Adipose tissue (tissue), 3 donors: ENCODE measurements around the gene IGSF3. TPM values are rescaled to one million over a fixed set of nuclear protein-coding genes. Genes with fewer than 3 reads are reported as not detected.
"Not testable (repeated sequence)": the region's sequence is repeated elsewhere in the genome, so short reads cannot be mapped to it uniquely, and the experiment has no call there.

Source experiments
- H3K27ac ChIP-seq: one replicate; pipeline ENCODE4 v1.5.1; 2013; ENCODE audit warnings: low read depth, low read length
- WGBS, 3 donors: extraction: QIAGEN DNeasy Blood & Tissue Kit; methylation state at CpG; one replicate each; pipeline ENCODE4 v1.1.7; 2013; 5-methylcytosine and 5-hydroxymethylcytosine counted together
- polyA plus RNA-seq, 3 donors: library from polyadenylated mRNA; stranded (reverse); fragments of 200-250 nt; gene quantifications; one replicate each; pipeline ENCODE4 v1.2.3, GENCODE V29; 2013
- donor health status: healthy with polysubstance abuse.
- donor health status: Bipolar disorder and iron deficiency.
- donor health status: healthy.

The IGSF3 gene
- polyA plus RNA-seq, 3 donors: 1.0 to 1.9 (median 1.1) TPM

DNA sequence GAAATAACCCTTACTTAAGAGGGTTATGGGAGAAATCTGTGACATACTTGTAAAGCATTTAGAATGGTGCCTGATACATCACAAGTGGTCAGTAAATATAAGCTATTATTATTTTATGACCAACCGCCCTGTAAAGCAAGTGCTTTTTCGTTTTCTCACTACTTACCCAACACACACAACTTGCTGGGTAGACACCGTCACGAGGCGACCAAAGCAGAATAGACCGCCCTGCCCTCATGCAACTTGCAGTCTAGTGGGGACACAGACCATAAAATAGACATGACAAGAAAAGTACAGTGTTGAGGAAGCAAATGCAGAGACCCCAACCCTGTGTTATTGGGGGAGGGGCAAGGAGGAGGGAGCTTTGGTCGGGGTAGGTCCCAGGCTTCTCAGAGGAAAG is 744 bp upstream of the IGSF3 start:
- 90 to 94% (median 90%) methylated on average over 7 of the region's 7 CpGs for WGBS, 3 donors
- H3K27ac ChIP-seq: no peak overlapping the region

DNA sequence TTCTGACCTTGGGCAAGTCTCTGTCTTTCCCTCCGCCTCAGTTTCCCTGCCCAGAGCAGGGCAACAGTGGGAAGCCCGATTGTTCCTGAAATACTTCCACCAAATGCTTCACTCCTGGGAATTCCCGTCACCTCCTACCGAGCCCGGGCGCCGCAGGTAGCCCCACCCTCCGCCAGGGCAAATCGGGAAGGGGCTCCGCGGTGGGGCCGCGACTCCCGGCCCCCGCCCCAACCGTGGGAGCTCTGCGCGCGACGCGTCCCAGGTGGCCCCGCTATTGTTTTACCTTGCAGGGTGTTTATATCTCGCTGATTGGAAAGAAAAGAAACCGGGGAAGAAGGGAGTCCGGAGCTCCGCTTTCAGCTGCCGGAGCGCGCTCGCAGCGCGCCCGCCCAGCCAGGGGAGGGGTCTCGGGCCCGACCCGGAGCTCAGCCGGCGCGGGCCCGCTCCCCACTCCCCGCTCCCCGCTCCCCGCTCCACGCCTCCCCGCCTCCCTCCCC is 407 bp downstream of the IGSF3 start:
- WGBS, 3 donors: 0 to 1% (median 1%) methylated on average over 19 to 44 of the region's 45 CpGs
- no peak overlapping the region for H3K27ac ChIP-seq

DNA sequence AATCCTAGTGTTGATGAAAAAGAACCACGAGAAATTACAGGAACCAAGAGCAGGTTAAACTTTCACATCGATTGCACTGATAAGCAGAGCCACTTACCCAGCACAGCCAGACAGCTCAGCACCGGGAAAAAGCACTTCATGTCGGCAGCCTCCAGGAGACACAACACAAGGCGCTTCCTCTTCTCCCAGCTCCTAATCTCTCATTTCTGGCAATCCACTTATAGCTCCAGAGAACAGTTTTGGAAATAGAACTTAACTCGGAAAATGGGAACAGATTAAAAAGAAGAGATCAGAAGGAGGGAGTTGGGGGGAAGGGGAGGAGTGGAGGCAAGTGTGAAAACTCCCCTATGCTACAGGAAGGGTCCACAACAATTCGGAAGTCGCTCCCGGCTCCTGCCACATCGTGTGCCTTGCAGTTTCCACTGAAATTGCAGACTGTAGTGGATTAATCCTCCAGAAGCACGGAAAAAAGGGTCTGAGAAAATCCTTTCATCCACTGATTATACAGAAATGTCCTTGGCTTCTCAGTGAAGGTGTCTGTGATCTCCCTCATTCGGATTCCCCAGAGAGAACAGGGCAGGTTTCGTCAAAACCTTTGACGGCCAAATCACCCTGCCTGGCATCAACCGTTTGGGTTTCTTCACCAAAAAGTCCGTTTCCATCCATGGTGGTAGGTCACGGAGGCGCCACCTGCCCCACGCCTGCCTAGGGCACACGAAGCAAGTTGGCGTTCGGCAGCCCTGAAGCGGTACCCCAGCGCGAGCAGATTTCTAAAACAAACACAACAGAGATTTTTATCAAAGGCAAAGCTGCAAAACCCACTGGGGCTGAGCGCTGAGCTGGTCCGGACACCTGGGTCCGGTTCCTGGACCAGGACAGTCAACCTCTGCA is 1.1 kb downstream of the IGSF3 start:
- 7 to 16% (median 10%) methylated on average over 28 of the region's 28 CpGs for WGBS, 3 donors
- no peak overlapping the region for H3K27ac ChIP-seq

DNA sequence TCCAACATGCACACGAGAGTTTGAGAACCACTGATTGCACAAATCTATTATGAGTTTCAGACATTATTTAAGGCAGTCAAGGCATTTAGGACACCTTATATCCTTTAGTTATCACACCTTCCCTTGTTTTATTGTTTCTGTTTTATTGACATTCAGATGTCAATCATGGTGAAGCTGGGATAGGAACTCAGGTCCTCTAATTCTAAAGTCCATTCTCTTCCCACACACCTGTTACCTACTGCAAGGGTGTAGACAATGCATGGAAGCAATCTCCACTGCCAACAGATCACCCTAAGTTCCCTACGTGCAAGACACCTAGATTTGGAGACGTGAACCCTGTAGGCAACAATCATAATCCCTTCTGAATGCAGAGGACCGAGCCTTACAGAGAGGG is 2.6 kb downstream of the IGSF3 start:
- 82 to 92% (median 92%) methylated on average over 4 of the region's 4 CpGs for WGBS, 3 donors

DNA sequence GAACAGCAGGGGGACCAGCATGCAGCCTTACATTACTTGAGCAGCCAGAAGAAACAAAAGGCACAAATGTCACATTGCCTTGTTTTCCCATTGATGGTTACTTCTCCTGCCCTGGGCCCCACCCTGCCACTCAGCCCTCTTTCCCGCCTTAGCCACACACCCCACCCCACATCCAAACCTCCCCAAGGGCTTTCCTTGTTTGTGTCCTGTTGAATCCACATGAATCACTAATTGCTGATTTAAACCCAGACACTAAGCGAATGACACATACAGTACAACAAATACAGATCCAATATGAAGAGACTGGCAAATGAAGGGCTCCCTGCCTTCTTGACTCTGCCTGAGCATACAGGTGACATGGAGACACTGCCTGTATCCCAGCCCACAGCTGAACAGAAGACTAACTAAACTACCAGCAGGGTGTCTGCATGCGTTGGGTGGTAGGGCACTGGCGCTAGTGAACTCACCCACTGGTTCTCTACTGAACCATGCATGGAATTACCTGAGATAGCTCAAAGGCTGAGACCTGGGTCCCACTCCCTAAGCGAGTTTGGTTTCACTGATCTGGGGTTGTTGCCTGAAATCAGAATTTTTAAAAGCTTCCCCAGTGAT is 3.1 kb downstream of the IGSF3 start:
- WGBS, 3 donors: 83 to 97% (median 93%) methylated on average over 5 of the region's 5 CpGs
- H3K27ac ChIP-seq: no peak overlapping the region

More for the DNA sequence above, 2.6 kb downstream of the IGSF3 start:
- no peak overlapping the region for H3K27ac ChIP-seq

DNA sequence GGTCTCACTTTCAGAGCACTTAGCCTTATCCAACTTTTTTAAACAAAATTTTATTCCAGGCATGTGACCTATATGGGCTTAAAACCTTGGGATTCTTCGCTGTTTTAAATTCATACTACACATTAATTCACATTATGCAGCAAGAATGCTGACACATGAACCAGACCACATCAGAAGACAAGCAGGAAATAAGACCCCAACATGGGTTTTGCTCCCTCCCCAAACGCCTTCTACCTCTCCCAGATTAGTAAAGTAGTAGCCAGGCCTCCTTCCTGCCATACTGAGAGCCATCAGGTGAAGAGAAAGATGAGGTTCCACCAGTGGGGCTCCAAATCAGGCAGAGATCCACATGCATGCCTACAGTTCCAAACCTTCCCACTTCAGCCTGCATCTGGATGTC is 3.7 kb downstream of the IGSF3 start:
- H3K27ac ChIP-seq: no peak overlapping the region
- 66 to 83% (median 71%) methylated on average over 2 of the region's 2 CpGs for WGBS, 3 donors

DNA sequence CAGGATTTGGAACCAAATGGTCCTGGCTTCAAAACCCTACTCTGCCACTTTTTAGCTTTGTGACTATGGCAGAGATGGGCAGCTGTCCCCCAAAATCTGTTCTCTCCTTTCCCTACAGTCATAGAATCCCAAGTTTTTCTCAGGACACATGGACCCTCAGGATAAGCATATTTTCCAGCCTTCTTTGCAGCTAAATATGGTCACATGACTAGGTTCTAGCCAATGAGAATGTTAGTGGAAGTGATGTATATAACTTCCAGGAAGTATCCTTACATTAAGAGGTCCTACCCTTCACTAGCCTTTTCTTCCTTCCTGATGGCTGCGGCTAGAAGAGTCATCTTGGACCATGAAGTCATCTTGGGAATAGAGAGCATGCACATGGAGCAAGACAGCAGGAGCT is 5.9 kb downstream of the IGSF3 start:
- 71 to 93% (median 83%) methylated on average over 1 of the region's 1 CpG for whole genome bisulfite sequencing, 3 donors

DNA sequence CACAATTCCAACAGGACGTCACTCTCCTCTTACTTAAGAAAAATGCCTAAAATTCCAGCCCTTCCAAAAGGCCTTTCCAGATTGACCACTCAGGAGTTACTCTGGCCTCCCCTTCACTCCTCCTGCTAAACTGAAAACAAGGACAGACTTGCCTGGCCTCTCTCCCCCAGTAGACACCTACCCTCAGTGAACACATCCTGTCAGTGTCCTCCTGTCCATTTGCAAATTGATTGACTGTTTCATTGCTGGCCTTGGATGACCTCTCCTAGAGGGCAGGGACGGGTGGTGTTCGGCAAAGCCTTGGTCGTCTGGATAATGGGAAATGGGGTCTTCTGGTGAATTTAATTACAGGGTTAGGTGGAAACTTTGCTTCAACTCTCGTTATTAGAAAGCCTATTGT is 8.9 kb downstream of the IGSF3 start:
- not testable (repeated sequence) for H3K27ac ChIP-seq
- WGBS, 3 donors: 82 to 89% (median 87%) methylated on average over 5 of the region's 5 CpGs

More for the DNA sequence above, 5.9 kb downstream of the IGSF3 start:
- H3K27ac ChIP-seq: no peak overlapping the region

DNA sequence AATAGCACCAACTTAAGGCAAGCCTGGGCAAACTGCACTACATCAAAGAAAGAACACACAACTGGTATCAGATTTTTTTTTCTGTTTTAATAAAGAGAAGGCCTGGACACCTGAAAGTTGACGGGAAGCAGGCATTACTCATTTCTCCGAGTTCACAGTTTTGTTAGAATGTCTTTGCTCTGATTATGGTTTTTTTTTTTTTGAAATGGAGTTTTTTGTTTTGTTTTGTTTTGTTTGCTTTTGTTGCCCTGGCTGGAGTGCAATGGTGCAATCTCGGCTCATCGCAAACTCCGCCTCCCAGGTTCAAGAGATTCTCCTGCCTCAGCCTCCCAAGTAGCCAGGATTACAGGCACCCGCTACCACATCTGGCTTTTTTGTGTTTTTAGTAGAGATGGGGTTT is 9.7 kb downstream of the IGSF3 start:
- not testable (repeated sequence) for H3K27ac ChIP-seq
- 93 to 96% (median 95%) methylated on average over 6 of the region's 6 CpGs for WGBS, 3 donors

DNA sequence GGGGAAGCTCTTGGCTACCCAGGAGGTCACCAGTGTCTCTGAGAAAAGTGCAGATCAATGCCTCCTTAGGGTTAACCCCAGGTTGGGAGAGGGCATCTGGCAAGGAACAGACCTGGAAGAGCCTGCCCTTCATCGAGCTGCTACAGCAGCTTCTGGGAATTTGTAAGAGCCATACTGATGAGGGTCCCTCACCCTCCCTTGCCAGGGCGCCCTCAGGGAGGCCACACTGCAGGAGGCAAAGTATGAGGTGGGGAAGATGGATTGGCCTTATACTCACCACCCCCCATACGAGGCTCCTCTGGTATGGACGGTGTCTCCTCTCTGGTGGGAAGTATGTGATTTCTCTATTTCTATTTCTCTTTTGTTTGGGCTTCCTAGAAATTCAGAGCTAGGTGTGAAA is 13.2 kb downstream of the IGSF3 start:
- H3K27ac ChIP-seq: no peak overlapping the region
- WGBS, 3 donors: 68 to 90% (median 78%) methylated on average over 4 of the region's 4 CpGs

DNA sequence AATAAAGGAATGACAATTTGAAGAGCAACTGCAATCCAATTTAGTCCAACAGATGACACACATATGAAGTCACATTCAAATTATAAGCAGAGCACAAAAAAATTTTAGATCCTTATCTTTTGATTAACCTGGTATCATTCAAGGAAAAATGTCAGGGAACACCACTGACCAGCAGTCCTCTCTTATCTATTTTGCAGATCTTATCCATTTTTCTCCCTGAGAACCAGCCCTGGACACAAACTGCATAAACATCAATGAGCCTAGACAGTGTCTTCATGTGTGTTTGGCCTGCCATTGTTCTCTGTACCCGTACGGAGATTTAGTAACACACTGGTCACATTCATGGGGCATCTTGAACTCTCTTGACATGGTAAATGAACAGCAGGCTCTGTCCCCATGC is 14.9 kb downstream of the IGSF3 start:
- 74 to 95% (median 94%) methylated on average over 2 of the region's 2 CpGs for WGBS, 3 donors

DNA sequence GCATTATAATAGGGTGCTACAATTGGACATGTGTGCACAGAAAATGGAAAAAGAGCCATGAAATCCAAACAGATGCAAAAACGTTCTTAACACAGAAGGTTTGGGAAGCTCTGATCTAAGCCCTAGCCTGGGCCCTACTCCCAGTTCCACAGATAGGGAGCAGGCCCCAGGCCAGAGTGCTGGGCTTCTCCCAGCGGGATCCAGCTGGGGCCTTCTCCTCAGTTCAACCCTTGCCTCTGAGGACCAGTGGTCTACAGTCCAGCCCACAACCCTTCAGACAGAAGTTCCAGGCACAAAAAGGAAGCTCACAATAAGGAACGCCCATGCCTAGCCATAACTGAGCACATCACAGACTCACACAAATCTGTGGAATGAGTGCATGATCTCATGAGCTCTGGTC is 16.8 kb downstream of the IGSF3 start:
- 72 to 83% (median 83%) methylated on average over 2 to 3 of the region's 3 CpGs for WGBS, 3 donors
- H3K27ac ChIP-seq: not testable (repeated sequence)

More for the DNA sequence above, 14.9 kb downstream of the IGSF3 start:
- not testable (repeated sequence) for H3K27ac ChIP-seq

DNA sequence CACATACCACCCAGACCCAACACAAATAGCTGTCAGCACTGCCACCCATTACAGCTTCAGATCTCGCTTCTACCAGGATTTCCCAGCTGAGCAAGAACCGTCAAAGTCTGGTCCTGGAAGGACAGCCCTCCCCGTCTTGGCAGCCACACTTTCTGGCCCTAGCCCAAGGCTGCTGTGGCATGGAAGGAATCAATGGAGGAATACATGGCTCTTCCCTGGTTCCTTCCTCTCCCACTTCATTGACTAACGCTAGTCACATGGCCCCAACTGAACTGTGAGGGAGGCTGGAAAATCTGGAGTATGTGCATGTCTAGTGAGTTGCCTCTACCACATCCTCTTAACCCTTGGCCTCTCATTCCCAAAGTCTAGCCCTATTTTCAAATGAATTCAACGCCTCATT is 18.5 kb downstream of the IGSF3 start:
- 62 to 75% (median 70%) methylated on average over 5 of the region's 5 CpGs for WGBS, 3 donors
- H3K27ac ChIP-seq: not testable (repeated sequence)

DNA sequence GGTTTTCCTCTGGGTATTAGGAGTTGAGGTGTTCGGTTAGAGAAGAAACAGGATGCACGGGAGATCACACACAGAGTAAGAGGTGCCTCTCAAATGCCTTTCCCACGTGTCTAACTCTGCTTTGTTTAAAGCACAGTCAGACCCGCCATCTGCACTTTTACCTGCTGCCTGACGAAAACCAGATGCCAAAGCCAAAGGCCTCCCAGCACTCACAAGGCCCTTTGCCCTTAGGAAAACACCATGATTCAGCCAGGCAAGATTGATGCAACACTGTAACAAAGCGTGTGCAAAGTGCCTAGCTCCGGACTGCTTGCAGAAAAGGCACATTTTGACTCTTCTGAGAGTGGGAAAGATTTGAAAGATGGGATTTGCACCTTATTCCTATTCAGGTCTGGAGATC is 19.2 kb downstream of the IGSF3 start:
- not testable (repeated sequence) for H3K27ac ChIP-seq

DNA sequence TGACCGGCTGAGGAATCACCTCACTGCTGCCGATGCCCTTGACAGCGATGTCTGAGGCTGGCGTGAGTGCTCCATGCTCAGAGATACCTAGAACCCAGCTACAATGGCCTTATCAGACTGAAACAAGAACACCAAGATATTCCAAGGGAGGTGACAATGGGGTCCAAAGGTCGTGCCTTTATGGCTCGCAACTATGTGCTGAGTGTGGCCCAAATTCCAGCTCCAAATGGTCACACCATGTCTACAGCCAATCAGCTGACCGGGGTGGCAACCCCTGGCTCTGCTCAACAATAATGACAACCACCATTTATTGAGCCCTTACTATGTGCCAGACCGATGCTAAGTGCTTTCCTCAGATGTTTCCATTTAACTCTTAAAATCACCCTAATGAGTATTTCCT is 20.3 kb downstream of the IGSF3 start:
- 84 to 92% (median 90%) methylated on average over 7 to 8 of the region's 8 CpGs for WGBS, 3 donors
- not testable (repeated sequence) for H3K27ac ChIP-seq

More for the DNA sequence above, 19.2 kb downstream of the IGSF3 start:
- WGBS, 3 donors: 77 to 85% (median 85%) methylated on average over 7 of the region's 7 CpGs

DNA sequence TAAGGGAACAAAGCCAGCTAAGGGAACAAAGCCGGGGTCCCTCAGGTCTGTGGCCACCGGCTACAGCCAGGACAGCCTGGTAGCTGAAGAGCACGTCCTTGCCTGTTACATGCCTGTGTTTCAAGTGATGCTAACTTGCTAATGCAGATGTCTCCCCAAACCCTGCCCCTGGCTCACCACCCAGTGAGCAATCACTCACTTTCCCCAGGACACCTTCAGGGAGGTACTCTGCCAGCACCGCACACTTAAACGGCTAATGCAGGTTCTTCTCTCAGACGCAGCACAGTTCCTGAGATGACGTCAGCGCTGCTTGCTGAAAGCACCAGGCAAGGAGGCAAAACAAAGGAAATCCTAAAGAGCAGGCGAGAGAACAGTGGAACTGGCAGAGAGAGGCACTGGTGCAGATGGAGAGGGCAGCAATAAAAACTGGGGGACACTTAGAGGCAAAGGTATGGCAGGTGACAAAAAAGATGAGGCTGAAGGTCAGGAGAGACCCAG is 20.8 kb downstream of the IGSF3 start:
- H3K27ac ChIP-seq: not testable (repeated sequence)
- 50 to 54% (median 53%) methylated on average over 9 of the region's 9 CpGs for WGBS, 3 donors

DNA sequence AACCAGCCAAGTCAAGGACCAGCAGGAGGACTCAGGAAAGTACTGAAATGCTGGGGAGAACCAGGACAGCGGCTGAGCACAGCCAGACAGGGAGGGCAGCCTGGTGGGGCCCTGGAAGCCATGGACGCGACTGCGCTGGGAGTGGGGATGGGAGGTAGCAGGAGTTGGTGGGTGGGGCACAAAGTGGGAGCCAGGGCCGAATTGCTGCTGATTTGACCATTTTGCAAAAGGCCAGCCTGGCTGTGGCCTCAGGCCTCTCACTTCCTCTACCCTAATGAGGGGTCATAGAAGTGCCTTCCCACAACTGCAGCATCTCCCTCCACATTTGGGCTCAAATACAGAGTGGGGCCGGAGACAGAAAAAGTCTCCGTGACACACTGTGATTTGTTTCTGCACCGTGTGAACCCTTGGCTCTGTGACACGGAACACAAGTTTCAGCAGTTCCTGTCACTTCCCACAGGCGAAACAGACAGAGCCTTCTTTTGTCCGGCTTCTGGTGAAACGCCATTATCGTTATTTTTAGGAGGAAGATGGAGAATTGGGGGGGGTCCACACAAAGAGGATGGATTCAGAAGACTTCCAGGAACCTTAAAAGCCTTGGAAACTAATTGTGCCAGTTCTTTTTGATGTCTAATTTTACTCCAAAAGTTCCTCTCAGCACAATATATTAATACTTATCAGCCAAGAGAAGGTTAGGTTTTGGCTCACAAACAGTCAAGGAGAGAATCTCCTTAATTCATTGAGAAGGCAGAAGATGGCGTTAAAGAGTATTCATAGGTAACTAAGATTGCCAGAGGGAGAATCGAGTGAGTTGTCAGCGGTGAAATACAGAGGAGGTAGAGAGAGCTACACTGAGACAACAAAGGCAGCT is 21.5 kb downstream of the IGSF3 start:
- H3K27ac ChIP-seq: not testable (repeated sequence)
- WGBS, 3 donors: 61 to 65% (median 64%) methylated on average over 15 to 16 of the region's 16 CpGs

DNA sequence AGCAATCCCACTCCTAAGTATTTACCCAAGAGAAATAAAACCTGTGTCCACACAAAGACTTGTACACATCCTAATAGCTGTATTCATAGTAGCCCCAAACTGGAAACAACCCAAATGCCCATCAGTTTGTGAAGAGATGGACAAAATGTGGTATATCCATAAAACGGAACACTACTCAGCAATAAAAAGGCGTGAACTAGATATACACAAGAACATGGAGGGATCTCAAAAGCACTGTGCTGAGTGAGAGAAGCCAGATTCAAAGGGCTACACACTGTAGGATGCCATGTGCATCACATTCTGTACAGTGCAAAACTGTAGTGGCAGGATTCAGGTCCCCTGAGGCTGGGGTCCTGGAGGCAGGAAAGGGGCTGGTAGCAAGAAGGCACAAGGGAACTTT is 22.5 kb downstream of the IGSF3 start:
- WGBS, 3 donors: 88 to 97% (median 89%) methylated on average over 2 of the region's 2 CpGs
- H3K27ac ChIP-seq: not testable (repeated sequence)
